HepG2 (cell line): Measurements from ENCODE around the gene ZXDC. TPM values are rescaled to one million over a fixed set of nuclear protein-coding genes. Genes with fewer than 3 reads are reported as not detected.

Experiments
- DNMT1 ChIP-seq: sonication (generic); formaldehyde crosslinking; IDR thresholded peaks from 2 replicates; pipeline ENCODE4 v1.5.1; 2020; ENCODE audit warnings: mild to moderate bottlenecking, missing genetic modification reagents
- EP300 ChIP-seq, 3 experiments: sonication (generic) in 1 of 3; formaldehyde crosslinking in 1 of 3; IDR thresholded peaks; 2 replicates each; pipeline versions ENCODE4 v1.5.1 to v1.6.1; 2011 to 2020; ENCODE audit warnings: low read depth in 2 of 3, low read length in 2 of 3, borderline replicate concordance in 1 of 3, improper control_type of control experiment in 1 of 3, mild to moderate bottlenecking in 1 of 3, missing genetic modification reagents in 1 of 3, moderate library complexity in 1 of 3
- HNRNPLL ChIP-seq: fragments of 200-400 bp; formaldehyde crosslinking; IDR thresholded peaks from 2 replicates; pipeline ENCODE4 v1.6.1; 2017; ENCODE audit warnings: mild to moderate bottlenecking, low read depth, low read length; ENCODE audit not compliant: poor library complexity, severe bottlenecking
- NFIB ChIP-seq: sonication (generic); formaldehyde crosslinking; IDR thresholded peaks from 2 replicates; pipeline ENCODE4 v1.9.0; 2021; ENCODE audit warnings: missing genetic modification reagents, mild to moderate bottlenecking, borderline replicate concordance
- SALL1 ChIP-seq: sonication (generic); formaldehyde crosslinking; IDR thresholded peaks from 2 replicates; pipeline ENCODE4 v1.8.0; 2022; ENCODE audit warnings: mild to moderate bottlenecking, missing genetic modification reagents
- SPEN ChIP-seq: sonication (generic); formaldehyde crosslinking; IDR thresholded peaks from 2 replicates; pipeline ENCODE4 v1.5.1; 2020; ENCODE audit warnings: low read depth, mild to moderate bottlenecking, missing genetic modification reagents
- ZBTB7B ChIP-seq: sonication (generic); formaldehyde crosslinking; IDR thresholded peaks from 2 replicates; pipeline ENCODE4 v1.4.0; 2020; ENCODE audit warnings: missing genetic modification reagents
- ZFP91 ChIP-seq: sonication (generic); formaldehyde crosslinking; IDR thresholded peaks from 2 replicates; pipeline ENCODE4 v1.9.0; 2022; ENCODE audit warnings: missing genetic modification reagents, mild to moderate bottlenecking, borderline replicate concordance
- ZFY ChIP-seq: sonication (generic); formaldehyde crosslinking; IDR thresholded peaks from 2 replicates; pipeline ENCODE4 v1.4.0; 2020; ENCODE audit warnings: missing genetic modification reagents
- ZNF607 ChIP-seq: sonication (generic); formaldehyde crosslinking; IDR thresholded peaks from 2 replicates; pipeline ENCODE4 v1.5.1; 2020; ENCODE audit warnings: missing genetic modification reagents, mild to moderate bottlenecking, borderline replicate concordance
- polyA plus RNA-seq, 8 experiments: library from polyadenylated mRNA; depleted of rRNA in 3 of 8; stranded (reverse) in 7 of 8; unstranded in 1 of 8; fragments of >200 nt; fragmentation: Illumina TruSeq in 4 of 8; extraction: Trizol in 4 of 8; gene quantifications; 2 replicates each; pipeline versions ENCODE4 v1.2.1 to v1.2.3, GENCODE V29; 2011 to 2016; ENCODE audit warnings: low read depth in 4 of 8, missing spikeins in 1 of 8, mixed read lengths in 1 of 8; ENCODE audit not compliant: insufficient read depth in 1 of 8
- total RNA-seq, 5 experiments: library from RNA; depleted of rRNA; stranded (reverse); fragments of >200 nt; fragmentation: Illumina TruSeq; extraction: Trizol; gene quantifications; 2 replicates each; pipeline ENCODE4 v1.2.3, GENCODE V29; 2016; ENCODE audit warnings: low read depth in 1 of 5
- TF ChIP-seq, protein P1 (sequence below): sonication (generic); formaldehyde crosslinking; IDR thresholded peaks from 2 replicates; pipeline ENCODE4 v1.5.0; 2020; ENCODE audit warnings: missing genetic modification reagents
- TF ChIP-seq, protein P2 (sequence below): sonication (generic); formaldehyde crosslinking; IDR thresholded peaks from 2 replicates; pipeline ENCODE4 v1.5.1; 2020; ENCODE audit warnings: mild to moderate bottlenecking, missing genetic modification reagents, moderate library complexity
- TF ChIP-seq, protein P3 (sequence below): sonication (generic); formaldehyde crosslinking; IDR thresholded peaks from 2 replicates; pipeline ENCODE4 v1.4.0; 2020; ENCODE audit warnings: missing genetic modification reagents

Gene ZXDC
- total and polyA plus RNA-seq, 2 of the 13 experiments (the other 11 are each of a cell fraction or from before 2014, with no cell fraction given), result 17.6 to 21.2 TPM

GRCh38 chr3:126487151-126487771 is 11.6 kb upstream of the ZXDC start (continued):
- TF ChIP-seq, protein P1, sequence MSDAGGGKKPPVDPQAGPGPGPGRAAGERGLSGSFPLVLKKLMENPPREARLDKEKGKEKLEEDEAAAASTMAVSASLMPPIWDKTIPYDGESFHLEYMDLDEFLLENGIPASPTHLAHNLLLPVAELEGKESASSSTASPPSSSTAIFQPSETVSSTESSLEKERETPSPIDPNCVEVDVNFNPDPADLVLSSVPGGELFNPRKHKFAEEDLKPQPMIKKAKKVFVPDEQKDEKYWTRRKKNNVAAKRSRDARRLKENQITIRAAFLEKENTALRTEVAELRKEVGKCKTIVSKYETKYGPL, result no peak
- no peak for TF ChIP-seq EP300 (IDR thresholded peaks at IDR 0.05; ENCODE audit: low read depth in 2 of 2, low read length in 2 of 2)
- no peak for TF ChIP-seq EP300 (CRISPR knock-in tag; IDR thresholded peaks at IDR 0.05; ENCODE audit: borderline replicate concordance)
- TF ChIP-seq SALL1 (CRISPR knock-in tag), result peak; percentile 73; the same call in 1 of the 2 replicates
- no peak for TF ChIP-seq NFIB (CRISPR knock-in tag)
- TF ChIP-seq ZFP91 (CRISPR knock-in tag), result peak; percentile 16; the same call in 1 of the 2 replicates
- TF ChIP-seq, protein P2, sequence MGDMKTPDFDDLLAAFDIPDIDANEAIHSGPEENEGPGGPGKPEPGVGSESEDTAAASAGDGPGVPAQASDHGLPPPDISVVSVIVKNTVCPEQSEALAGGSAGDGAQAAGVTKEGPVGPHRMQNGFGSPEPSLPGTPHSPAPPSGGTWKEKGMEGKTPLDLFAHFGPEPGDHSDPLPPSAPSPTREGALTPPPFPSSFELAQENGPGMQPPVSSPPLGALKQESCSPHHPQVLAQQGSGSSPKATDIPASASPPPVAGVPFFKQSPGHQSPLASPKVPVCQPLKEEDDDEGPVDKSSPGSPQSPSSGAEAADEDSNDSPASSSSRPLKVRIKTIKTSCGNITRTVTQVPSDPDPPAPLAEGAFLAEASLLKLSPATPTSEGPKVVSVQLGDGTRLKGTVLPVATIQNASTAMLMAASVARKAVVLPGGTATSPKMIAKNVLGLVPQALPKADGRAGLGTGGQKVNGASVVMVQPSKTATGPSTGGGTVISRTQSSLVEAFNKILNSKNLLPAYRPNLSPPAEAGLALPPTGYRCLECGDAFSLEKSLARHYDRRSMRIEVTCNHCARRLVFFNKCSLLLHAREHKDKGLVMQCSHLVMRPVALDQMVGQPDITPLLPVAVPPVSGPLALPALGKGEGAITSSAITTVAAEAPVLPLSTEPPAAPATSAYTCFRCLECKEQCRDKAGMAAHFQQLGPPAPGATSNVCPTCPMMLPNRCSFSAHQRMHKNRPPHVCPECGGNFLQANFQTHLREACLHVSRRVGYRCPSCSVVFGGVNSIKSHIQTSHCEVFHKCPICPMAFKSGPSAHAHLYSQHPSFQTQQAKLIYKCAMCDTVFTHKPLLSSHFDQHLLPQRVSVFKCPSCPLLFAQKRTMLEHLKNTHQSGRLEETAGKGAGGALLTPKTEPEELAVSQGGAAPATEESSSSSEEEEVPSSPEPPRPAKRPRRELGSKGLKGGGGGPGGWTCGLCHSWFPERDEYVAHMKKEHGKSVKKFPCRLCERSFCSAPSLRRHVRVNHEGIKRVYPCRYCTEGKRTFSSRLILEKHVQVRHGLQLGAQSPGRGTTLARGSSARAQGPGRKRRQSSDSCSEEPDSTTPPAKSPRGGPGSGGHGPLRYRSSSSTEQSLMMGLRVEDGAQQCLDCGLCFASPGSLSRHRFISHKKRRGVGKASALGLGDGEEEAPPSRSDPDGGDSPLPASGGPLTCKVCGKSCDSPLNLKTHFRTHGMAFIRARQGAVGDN, result peak; percentile 78
- TF ChIP-seq ZFY (CRISPR knock-in tag), result 0 out of 2 replicates have a peak, but pooled peaks have one; percentile 25
- peak; percentile 27; the same call in 1 of the 2 replicates for TF ChIP-seq ZNF607
- peak; percentile 53; the same call in 1 of the 2 replicates for TF ChIP-seq SPEN
- TF ChIP-seq, protein P3, sequence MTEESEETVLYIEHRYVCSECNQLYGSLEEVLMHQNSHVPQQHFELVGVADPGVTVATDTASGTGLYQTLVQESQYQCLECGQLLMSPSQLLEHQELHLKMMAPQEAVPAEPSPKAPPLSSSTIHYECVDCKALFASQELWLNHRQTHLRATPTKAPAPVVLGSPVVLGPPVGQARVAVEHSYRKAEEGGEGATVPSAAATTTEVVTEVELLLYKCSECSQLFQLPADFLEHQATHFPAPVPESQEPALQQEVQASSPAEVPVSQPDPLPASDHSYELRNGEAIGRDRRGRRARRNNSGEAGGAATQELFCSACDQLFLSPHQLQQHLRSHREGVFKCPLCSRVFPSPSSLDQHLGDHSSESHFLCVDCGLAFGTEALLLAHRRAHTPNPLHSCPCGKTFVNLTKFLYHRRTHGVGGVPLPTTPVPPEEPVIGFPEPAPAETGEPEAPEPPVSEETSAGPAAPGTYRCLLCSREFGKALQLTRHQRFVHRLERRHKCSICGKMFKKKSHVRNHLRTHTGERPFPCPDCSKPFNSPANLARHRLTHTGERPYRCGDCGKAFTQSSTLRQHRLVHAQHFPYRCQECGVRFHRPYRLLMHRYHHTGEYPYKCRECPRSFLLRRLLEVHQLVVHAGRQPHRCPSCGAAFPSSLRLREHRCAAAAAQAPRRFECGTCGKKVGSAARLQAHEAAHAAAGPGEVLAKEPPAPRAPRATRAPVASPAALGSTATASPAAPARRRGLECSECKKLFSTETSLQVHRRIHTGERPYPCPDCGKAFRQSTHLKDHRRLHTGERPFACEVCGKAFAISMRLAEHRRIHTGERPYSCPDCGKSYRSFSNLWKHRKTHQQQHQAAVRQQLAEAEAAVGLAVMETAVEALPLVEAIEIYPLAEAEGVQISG, result peak; percentile 65; the same call in 1 of the 2 replicates
- 0 out of 2 replicates have a peak, but pooled peaks have one; percentile 38 for TF ChIP-seq ZBTB7B (CRISPR knock-in tag)
- TF ChIP-seq HNRNPLL, result peak; percentile 27
- TF ChIP-seq DNMT1 (CRISPR knock-in tag), result 0 out of 2 replicates have a peak, but pooled peaks have one; percentile 31
